ENCODE measurements around the gene PRMT5.

GRCh38 chr14:22923746-22924145, 5.4 kb downstream of the PRMT5 start:
- TF ChIP-seq CTCF (IDR thresholded peaks at IDR 0.05; ENCODE audit: insufficient read depth, low read depth, low read length) (no peak), EZH2 (IDR thresholded peaks at IDR 0.05; ENCODE audit: insufficient read depth, low read length) (no peak)
